Psoas muscle (tissue), 8 donors: ENCODE measurements around the gene SHROOM3. TPM values are rescaled to one million over a fixed set of nuclear protein-coding genes. Genes with fewer than 3 reads are reported as not detected.

Experiments used
- ATAC-seq, 4 donors: fragments of 200-7000 bp; cut with Tn5 transposase; one replicate each; pipeline ENCODE4 v1.9.1; 2020; ENCODE audit warnings: moderate library complexity in 3 of 4, mild to moderate bottlenecking in 2 of 4
- DNase-seq, 2 donors: peaks; one replicate each; pipeline ENCODE4 v3.0.0-alpha.2; 2020
- H3K27ac ChIP-seq: fragments of 200-600 bp; one replicate; pipeline ENCODE4 v1.8.0; 2022
- H3K27me3 ChIP-seq, 3 donors: fragments of 200-600 bp in 1 of 3; one replicate each; pipeline versions ENCODE4 v1.6.1 to v1.8.0; 2013 to 2022; ENCODE audit warnings: low read length in 2 of 3, mild to moderate bottlenecking in 2 of 3, moderate library complexity in 1 of 3; ENCODE audit not compliant: insufficient read depth in 3 of 3
- H3K36me3 ChIP-seq, 2 donors: fragments of 200-600 bp in 1 of 2; one replicate each; pipeline versions ENCODE4 v1.6.1 to v1.8.0; 2013 to 2022; ENCODE audit warnings: low read depth in 1 of 2, mild to moderate bottlenecking in 1 of 2, moderate library complexity in 1 of 2; ENCODE audit not compliant: insufficient read depth in 1 of 2
- H3K4me1 ChIP-seq: fragments of 200-600 bp; one replicate; pipeline ENCODE4 v1.8.0; 2022
- H3K4me3 ChIP-seq: fragments of 200-600 bp; one replicate; pipeline ENCODE4 v1.8.0; 2022; ENCODE audit warnings: mild to moderate bottlenecking
- H3K9me3 ChIP-seq: fragments of 200-600 bp; one replicate; pipeline ENCODE4 v1.8.0; 2022
- WGBS, 3 donors: extraction: QIAGEN DNeasy Blood & Tissue Kit; methylation state at CpG; one replicate each; pipeline versions ENCODE4 v1.1.6 to v1.1.7; 2013; 5-methylcytosine and 5-hydroxymethylcytosine counted together
- intact Hi-C, 2 donors: fragments of 100-400 bp; cut with DNase I; formaldehyde crosslinking; loops; one replicate each; pipeline versions ENCODE4 v1.11.0 to v1.14.2; 2022
- polyA plus RNA-seq, 3 donors: library from polyadenylated mRNA; stranded (reverse); fragments of 200-250 nt; gene quantifications; one replicate each; pipeline ENCODE4 v1.2.3, GENCODE V29; 2013
- total RNA-seq, 4 donors: library from RNA; stranded (reverse); fragmentation: NEBNext Ultra II Directional in 2 of 4; extraction: Animal tissue kit (Norgen Biotek cat#: 25700) in 2 of 4; gene quantifications; one replicate each; pipeline versions ENCODE4 v1.2.1 to v1.2.4, GENCODE V29; 2021 to 2023
- TF ChIP-seq, protein P1 (sequence below): fragments of 200-600 bp; IDR thresholded peaks from one replicate; pipeline ENCODE4 v1.8.0; 2022; ENCODE audit warnings: antibody characterized with exemption
- donor health status: healthy with polysubstance abuse.
- donor health status: DM: no; HTN: no; CAD: no; lungs with moderate emphysema.
- donor health status: Bipolar disorder and iron deficiency.
- donor health status: healthy.
- donor health status: DM: yes; HTN: yes; CAD: no.
- donor health status: DM: no; HTN: no; CAD: no.
- donor health status: DM: no; HTN: no; CAD: no.
- donor health status: DM: yes; HTN: yes; CAD: no.

The SHROOM3 gene
- total and polyA plus RNA-seq, 7 donors: 0.01 to 0.79 (median 0.06) TPM

DNA sequence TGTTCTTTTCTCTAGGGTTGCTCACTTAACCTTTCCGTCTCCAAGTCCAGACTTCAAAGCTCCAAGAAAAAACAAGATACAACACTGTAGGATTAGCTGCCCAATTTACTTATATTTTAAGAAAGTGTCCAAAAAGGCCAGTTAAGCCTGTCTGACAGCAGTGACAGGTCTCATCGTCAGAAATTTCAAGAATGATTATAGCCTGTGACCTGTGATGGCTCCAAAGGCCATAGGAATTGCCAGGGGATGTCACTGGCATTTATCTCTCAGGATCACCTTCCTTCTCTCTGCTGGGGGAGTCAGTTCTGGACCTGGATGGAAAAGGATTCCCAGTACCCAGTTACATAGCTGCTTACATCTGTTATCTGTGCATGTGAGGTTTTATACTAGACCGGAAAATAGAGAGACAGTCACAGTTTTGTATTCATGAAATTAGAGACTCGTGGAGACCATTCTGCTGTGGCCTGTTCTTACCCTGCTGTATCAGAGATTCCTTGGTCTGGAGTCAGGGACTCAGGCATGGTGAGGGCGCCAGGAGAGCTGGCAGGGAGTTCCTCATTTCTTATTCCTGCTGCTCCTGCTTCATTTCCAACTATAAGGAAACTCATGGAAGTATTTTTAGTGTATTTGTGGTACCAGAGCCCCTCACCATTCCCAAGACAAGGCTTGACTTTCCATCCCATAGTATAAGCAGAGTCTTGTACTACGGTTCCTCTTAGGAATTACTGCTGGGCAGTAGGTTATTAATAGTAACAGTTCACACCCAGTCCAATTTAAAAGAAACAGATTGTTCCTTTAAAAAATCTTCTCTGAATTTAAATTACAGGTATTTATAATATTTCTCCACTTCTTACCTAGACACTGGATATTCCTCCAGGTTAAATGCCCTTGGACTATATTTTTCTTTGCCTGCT lies 220.8 kb downstream of the SHROOM3 start:
- Histone ChIP-seq H3K4me3 (no peak overlapping the region), H3K9me3 (no peaks in the 10 kb centered on the region), H3K27ac (no peak overlapping the region), H3K27me3 (no peaks in the 10 kb centered on the region), H3K4me1 (no peaks in the 10 kb centered on the region), H3K36me3 (no peaks in the 10 kb centered on the region)
- no peak for ATAC-seq
- TF ChIP-seq, protein P1, sequence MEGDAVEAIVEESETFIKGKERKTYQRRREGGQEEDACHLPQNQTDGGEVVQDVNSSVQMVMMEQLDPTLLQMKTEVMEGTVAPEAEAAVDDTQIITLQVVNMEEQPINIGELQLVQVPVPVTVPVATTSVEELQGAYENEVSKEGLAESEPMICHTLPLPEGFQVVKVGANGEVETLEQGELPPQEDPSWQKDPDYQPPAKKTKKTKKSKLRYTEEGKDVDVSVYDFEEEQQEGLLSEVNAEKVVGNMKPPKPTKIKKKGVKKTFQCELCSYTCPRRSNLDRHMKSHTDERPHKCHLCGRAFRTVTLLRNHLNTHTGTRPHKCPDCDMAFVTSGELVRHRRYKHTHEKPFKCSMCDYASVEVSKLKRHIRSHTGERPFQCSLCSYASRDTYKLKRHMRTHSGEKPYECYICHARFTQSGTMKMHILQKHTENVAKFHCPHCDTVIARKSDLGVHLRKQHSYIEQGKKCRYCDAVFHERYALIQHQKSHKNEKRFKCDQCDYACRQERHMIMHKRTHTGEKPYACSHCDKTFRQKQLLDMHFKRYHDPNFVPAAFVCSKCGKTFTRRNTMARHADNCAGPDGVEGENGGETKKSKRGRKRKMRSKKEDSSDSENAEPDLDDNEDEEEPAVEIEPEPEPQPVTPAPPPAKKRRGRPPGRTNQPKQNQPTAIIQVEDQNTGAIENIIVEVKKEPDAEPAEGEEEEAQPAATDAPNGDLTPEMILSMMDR: no peak
- intact Hi-C loops: no loop called here
- 61 to 68% (median 63%) methylated on average over 6 of the region's 6 CpGs for WGBS, 3 donors
- no peak for DNase-seq

DNA sequence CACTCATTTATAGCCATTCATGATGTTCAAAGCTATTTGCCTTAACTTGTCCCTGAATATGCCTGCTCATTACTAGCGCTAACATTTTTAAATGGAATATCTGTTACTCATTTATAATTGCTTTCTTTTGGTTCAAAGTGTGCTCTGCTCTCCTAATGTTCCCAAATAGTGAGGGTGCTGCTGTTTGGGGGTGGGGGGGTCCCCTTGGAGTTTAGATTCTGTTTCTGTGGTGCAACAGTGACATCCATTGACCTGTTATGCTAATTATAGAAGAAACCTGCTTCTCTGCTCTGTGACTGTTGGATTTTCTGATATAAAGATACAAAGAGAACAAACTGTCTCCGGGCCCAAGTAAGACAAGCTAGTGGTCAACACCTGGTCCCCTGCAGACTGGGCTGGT lies 222.4 kb downstream of the SHROOM3 start:
- WGBS, 3 donors: 96 to 100% (median 99%) methylated on average over 2 of the region's 2 CpGs
- no peaks in the 10 kb centered on the region for H3K9me3 ChIP-seq
- ATAC-seq (no peak), DNase-seq (no peak)
- H3K27me3 ChIP-seq: no peaks in the 10 kb centered on the region
- H3K4me3 ChIP-seq: no peak overlapping the region
- TF ChIP-seq, protein P1: no peak
- no peaks in the 10 kb centered on the region for H3K36me3 ChIP-seq
- H3K27ac ChIP-seq: no peak overlapping the region
- no peaks in the 10 kb centered on the region for H3K4me1 ChIP-seq
- intact Hi-C loops: no loop called here

DNA sequence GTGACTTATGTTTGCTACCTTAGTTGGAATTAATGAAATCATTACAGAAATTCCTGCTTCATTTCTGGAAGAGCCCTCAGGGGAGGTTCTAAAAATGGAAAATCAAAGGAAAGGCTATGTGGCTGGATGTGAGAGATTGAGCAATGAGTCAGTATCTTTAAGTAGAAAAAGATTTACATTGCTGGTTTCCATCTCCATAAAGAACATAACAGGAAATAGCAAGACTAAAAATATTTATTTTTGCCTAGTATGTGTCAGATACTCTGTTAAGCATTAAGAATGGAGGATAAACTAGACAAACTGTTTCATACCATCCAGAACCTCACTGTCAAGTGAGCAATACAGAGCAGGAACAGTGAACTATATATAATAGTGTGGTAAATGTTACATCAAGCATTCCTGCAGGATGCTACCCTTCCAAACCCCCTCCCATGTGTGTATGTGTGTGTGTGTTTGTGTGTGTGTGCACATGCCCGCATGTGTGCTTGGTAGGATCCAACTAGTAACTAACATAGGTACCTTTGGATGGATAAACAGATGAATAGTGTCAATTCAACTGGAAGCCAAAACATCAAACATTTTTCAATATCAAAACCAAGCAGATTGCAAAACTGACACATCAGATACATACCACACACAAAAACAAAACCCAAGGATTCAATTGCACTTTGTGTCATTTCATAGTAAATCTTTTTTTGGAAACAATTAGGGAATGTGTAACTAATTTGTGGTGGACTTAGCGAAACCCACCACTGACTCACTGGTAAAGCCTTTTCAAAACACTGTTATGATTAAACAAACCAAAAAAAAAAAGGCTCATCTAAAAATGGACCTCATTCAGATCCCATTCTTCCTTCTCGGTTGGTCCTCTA lies 223.4 kb downstream of the SHROOM3 start:
- ATAC-seq: no peak
- Histone ChIP-seq H3K27ac (no peak overlapping the region), H3K36me3 (no peaks in the 10 kb centered on the region), H3K4me3 (no peak overlapping the region), H3K9me3 (no peaks in the 10 kb centered on the region), H3K27me3 (no peaks in the 10 kb centered on the region), H3K4me1 (no peaks in the 10 kb centered on the region)
- DNase-seq: no peak
- 58 to 83% (median 78%) methylated on average over 3 of the region's 3 CpGs for WGBS, 3 donors
- TF ChIP-seq, protein P1: no peak
- intact Hi-C loops: no loop called here

DNA sequence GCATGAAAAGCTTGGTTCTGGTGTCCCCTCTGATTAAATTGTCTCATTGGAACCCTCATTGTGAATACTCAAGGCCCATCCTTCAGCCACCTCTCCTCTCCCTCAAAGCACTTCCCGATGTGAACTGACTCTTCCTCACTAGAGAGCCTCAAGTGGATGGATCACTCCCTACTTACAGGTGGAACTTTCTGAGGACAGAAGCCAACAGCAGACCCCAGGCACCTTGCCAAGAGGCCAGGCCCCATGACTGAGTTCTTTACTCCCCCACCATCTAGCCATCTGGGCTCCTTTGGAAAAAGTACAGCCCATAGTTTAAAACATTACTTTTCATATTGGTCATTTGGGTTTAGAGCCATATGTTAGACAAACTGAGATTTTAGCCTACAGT lies 224.1 kb downstream of the SHROOM3 start:
- TF ChIP-seq, protein P1: no peak
- H3K27me3 ChIP-seq: no peaks in the 10 kb centered on the region
- H3K27ac ChIP-seq: no peak overlapping the region
- intact Hi-C loops: no loop called here
- WGBS, 3 donors: 63 to 85% (median 76%) methylated on average over 1 of the region's 1 CpG
- DNase-seq: no peak
- no peaks in the 10 kb centered on the region for H3K4me1 ChIP-seq
- no peaks in the 10 kb centered on the region for H3K9me3 ChIP-seq
- H3K36me3 ChIP-seq: no peaks in the 10 kb centered on the region
- ATAC-seq: no peak
- no peak overlapping the region for H3K4me3 ChIP-seq
